IPS-20b (cell line): ENCODE measurements around the gene OR6M1.

Experiments used
- H3K27ac ChIP-seq: one replicate; pipeline ENCODE4 v1.5.1; 2013; ENCODE audit warnings: low read length
- H3K27me3 ChIP-seq: 2 replicates; pipeline ENCODE4 v1.6.1; 2013; ENCODE audit warnings: mild to moderate bottlenecking, low read length, inconsistent platforms; ENCODE audit not compliant: insufficient read depth
- H3K36me3 ChIP-seq: 2 replicates; pipeline ENCODE4 v1.6.1; 2013; ENCODE audit warnings: low read depth, mild to moderate bottlenecking, inconsistent platforms, low read length, moderate library complexity; ENCODE audit not compliant: insufficient read depth
- H3K4me1 ChIP-seq: 2 replicates; pipeline ENCODE4 v1.6.1; 2013; ENCODE audit warnings: mild to moderate bottlenecking, control low read depth, inconsistent platforms, low read length, moderate library complexity; ENCODE audit not compliant: insufficient read depth
- H3K4me3 ChIP-seq: 2 replicates; pipeline ENCODE4 v1.5.1; 2013; ENCODE audit warnings: mild to moderate bottlenecking, low read length, inconsistent platforms
- H3K9ac ChIP-seq: 2 replicates; pipeline ENCODE4 v1.6.1; 2013; ENCODE audit warnings: low read depth, mild to moderate bottlenecking, inconsistent platforms, low read length, moderate library complexity
- H3K9me3 ChIP-seq: 2 replicates; pipeline ENCODE4 v1.6.1; 2013; ENCODE audit warnings: mild to moderate bottlenecking, low read depth, low read length, inconsistent platforms; ENCODE audit not compliant: insufficient read depth

Gene OR6M1

DNA sequence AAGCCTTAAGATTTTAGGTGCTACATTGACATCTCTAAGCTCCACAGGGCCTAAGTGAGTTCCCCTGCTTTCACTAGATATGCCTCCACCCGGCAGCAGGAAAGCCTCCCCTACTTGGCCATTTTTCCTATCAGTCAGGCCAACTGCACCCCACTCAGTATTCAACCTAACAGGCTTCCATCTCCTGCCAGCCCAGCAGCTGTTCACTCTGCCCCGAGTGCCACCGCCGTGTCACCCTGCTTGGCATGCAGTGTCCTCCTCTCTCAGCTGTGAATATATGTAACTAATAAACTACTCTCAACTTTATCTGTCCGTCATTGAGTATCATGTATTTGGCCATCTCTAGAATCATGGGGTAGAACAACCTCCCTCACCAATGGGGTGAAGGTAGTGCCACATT, 9.0 kb upstream of the OR6M1 start:
- Histone ChIP-seq H3K9ac (no peak overlapping the region), H3K27me3 (no peaks in the 10 kb centered on the region), H3K4me1 (no peaks in the 10 kb centered on the region), H3K36me3 (no peaks in the 10 kb centered on the region), H3K9me3 (no peaks in the 10 kb centered on the region), H3K4me3 (no peak overlapping the region), H3K27ac (no peak overlapping the region)

DNA sequence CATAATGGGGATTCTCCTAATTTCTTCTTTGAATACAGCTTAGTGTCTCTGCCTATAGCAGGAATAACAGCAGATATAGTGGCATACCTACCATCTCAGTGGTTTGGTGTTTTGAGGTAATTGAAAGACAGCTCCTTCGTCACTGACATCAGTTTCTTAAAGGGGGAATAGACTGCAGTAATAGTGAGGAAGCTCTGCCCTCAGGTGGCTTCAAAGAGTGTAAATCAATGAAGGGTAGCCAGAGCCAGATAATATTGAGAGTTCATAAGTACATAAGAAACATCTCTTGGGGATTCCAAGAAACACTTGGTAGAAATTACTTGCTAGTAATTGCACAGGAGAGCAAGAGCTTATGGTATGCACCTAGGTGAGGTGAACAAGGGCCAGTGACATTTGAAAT, 4.4 kb downstream of the OR6M1 start:
- Histone ChIP-seq H3K27ac (no peak overlapping the region), H3K27me3 (no peaks in the 10 kb centered on the region), H3K36me3 (no peaks in the 10 kb centered on the region), H3K9ac (no peak overlapping the region), H3K4me3 (no peak overlapping the region), H3K9me3 (no peaks in the 10 kb centered on the region), H3K4me1 (no peaks in the 10 kb centered on the region)

DNA sequence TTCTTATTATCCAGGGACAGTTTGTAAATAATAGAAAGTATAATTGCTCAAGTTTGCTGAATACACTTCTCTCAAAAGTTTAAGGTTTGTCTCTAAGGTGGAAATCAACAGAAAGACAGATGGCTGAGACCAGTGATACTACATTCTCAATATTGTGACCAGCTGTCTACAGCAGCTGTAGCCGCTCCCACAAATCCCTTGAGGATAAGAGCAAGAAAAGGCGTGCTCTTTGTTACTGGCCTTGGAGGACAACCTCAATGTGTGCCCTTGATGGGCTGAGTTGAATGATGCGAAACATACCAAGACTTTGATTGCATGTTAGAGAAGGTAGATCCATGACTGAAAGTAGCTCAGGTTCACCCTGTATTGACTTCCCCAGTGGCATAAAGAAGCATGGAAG, 6.1 kb downstream of the OR6M1 start:
- H3K4me1 ChIP-seq: no peaks in the 10 kb centered on the region
- H3K27ac ChIP-seq: no peak overlapping the region
- H3K27me3 ChIP-seq: no peaks in the 10 kb centered on the region
- peaks cover 2% of the 10 kb centered on the region; the same call in 1 of the 2 replicates for H3K9me3 ChIP-seq
- no peaks in the 10 kb centered on the region for H3K36me3 ChIP-seq
- H3K4me3 ChIP-seq: no peak overlapping the region
- no peak overlapping the region for H3K9ac ChIP-seq

DNA sequence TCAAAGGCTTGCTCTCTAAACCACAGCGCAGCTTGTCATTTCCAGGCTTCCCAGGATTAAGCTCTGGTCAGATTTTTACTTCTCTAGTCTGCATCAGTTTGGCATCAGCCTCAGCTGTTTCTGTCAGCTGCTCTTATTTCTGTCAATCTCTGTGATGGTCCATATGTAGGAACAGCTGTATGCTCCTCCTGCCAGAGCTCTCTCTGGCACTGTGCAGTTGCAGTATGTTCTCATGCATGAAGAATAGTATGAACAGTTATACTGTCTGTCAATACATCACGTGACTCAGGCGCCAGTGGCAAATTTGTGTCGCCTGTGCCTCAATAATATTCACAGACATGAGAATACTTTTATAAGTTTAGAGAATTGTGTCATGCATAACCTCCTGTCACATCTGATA, 6.7 kb downstream of the OR6M1 start:
- Histone ChIP-seq H3K4me1 (no peaks in the 10 kb centered on the region), H3K9me3 (peaks cover 2% of the 10 kb centered on the region; the same call in 1 of the 2 replicates), H3K9ac (no peak overlapping the region), H3K36me3 (no peaks in the 10 kb centered on the region), H3K27me3 (no peaks in the 10 kb centered on the region), H3K27ac (no peak overlapping the region), H3K4me3 (no peak overlapping the region)

DNA sequence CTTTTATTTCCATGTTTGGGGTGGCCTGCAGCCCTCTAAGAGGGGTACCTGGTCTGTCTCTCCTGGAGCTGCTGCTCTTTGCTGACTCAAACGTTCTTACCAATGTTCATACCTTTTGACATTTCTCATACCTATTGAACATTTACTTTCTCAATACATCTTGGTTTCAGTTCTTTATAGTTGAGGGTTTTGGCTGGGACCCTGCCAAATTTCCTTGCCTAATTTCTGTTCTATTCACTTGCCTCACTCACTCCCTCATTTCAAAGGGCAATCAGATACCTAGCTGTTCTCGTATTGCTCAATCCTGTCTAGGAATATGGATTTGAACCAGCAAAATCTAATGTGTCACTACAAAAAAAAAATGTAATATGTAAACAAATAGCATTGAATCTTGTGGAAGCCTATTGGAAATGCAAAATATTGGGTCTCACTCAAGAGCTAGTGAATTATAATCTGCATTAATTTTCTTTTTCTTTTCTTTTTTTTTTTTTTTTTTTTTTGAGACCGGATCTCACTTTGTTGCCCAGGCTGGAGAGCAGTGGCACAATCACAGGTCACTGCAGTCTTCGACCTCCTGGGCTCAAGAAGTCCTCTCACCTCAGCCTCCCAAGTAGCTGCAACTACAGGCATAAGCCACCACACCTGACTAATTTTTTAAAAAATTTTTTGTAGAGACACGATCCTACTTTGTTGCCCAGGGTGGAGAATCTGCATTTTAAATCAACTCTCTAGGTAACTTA, 7.5 kb downstream of the OR6M1 start:
- no peak overlapping the region for H3K27ac ChIP-seq
- H3K4me1 ChIP-seq: no peaks in the 10 kb centered on the region
- H3K4me3 ChIP-seq: no peak overlapping the region
- H3K9ac ChIP-seq: no peak overlapping the region
- no peaks in the 10 kb centered on the region for H3K27me3 ChIP-seq
- H3K36me3 ChIP-seq: no peaks in the 10 kb centered on the region
- H3K9me3 ChIP-seq: peaks cover 3% of the 10 kb centered on the region; the same call in 1 of the 2 replicates

DNA sequence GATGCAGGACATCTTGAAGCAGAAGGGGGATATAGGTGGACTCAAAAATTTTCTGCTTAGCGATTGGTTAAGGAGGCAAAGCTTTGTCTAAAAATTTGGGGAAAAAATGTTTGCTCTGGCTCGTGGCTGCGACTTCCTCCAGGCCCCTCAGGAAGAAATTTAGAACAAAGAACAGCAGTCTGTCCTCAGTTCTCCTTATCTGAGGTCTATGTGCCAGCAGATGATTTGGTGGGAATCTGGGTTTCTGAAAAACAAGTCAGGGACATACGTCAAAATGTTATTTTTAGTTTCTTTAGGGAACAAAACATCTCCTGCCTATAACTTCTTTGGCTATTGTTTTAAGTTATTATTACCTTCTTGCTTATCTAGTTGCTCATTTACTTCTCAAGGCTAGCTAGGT, 8.1 kb downstream of the OR6M1 start:
- peaks cover 9% of the 10 kb centered on the region; the same call in 1 of the 2 replicates for H3K9me3 ChIP-seq
- no peak overlapping the region for H3K9ac ChIP-seq
- H3K36me3 ChIP-seq: no peaks in the 10 kb centered on the region
- no peak overlapping the region for H3K27ac ChIP-seq
- no peaks in the 10 kb centered on the region for H3K27me3 ChIP-seq
- no peaks in the 10 kb centered on the region for H3K4me1 ChIP-seq
- H3K4me3 ChIP-seq: no peak overlapping the region

DNA sequence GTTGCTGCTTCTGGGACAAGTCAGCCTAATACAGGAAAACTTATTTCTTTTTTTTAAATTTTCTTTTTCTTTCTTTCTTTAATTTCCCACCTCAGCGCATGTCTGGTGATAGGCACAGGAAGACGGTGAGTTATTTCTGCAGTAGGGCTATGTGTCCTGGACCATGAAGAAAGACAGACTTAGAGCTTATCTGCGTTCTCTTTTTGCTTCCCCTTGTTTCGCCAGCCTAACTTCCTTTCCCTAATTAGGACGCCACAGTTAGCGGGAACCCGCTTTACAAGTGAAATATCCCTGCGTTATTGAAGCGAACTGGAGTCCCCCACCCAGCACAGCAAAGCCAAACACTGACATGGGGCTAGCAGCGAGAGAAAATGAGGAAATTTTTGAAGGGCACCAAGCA, 8.6 kb downstream of the OR6M1 start:
- no peaks in the 10 kb centered on the region for H3K27me3 ChIP-seq
- H3K27ac ChIP-seq: no peak overlapping the region
- H3K36me3 ChIP-seq: no peaks in the 10 kb centered on the region
- H3K9me3 ChIP-seq: peaks cover 15% of the 10 kb centered on the region; the same call in 1 of the 2 replicates
- no peak overlapping the region for H3K4me3 ChIP-seq
- no peaks in the 10 kb centered on the region for H3K4me1 ChIP-seq
- H3K9ac ChIP-seq: no peak overlapping the region

DNA sequence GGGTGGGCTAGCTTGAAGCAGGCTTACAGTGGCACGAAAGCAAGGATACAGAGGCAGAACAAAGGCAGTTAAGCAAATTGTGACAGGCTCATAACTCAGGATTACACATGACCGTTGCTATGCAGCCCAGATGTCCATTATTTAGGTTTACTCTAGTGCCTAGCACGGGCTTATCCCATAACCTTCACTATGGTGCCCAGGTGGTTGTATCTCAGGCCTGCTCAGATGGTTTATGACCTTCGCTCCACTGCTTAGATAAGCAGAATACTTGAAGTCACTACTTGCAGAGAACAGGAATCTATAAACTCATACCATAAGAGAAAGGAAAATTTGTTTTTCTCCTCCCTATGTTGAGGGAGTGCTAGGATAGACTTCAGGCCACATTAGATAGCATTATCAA, 9.0 kb downstream of the OR6M1 start:
- no peak overlapping the region for H3K27ac ChIP-seq
- H3K27me3 ChIP-seq: no peaks in the 10 kb centered on the region
- H3K9me3 ChIP-seq: peaks cover 19% of the 10 kb centered on the region; the same call in 1 of the 2 replicates
- no peak overlapping the region for H3K4me3 ChIP-seq
- H3K9ac ChIP-seq: no peak overlapping the region
- no peaks in the 10 kb centered on the region for H3K36me3 ChIP-seq
- no peaks in the 10 kb centered on the region for H3K4me1 ChIP-seq

DNA sequence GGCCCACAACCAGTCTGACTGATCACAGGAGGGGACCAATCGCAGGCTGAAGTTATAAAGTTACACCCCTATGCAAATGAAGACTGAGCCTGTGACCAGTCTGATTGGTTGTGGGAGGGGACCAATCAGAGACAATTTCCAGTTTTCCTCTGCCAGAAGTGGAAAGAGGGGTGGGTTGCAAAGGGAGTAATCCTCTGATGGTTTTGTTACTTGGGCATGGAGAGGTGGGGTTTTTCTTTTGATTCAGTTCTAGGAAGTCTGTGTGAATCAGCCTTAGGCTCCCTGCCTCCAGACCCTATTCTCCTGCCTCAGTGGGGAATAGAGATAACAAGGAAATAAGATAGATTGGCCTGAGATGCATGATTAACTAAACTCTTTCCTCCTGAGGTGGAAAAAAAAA, 9.9 kb downstream of the OR6M1 start:
- Histone ChIP-seq H3K27ac (no peak overlapping the region), H3K4me3 (no peak overlapping the region), H3K36me3 (no peaks in the 10 kb centered on the region), H3K4me1 (no peaks in the 10 kb centered on the region), H3K9me3 (peaks cover 27% of the 10 kb centered on the region), H3K27me3 (no peaks in the 10 kb centered on the region), H3K9ac (no peak overlapping the region)

DNA sequence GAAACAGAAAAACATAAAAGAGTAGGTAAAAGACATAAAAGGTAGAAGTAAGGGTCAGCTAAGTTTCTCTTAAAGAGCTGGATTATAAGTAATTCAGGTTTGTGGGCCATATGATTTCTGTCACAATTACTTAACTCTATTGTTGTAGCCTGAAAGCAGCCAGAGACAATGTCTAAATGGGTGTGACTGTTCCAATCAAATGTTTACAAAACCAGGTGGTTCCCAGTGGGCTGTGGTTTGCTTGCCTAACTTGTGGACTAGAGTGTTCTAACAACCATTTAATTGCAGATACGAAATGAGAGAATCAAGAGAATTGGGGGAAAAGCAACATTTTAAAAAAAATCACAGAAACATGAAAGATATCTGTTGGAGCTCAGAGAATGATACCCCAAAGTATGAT, 22.6 kb downstream of the OR6M1 start:
- Histone ChIP-seq H3K9ac (no peak overlapping the region), H3K9me3 (peaks cover 12% of the 10 kb centered on the region; the same call in 1 of the 2 replicates), H3K27me3 (no peaks in the 10 kb centered on the region), H3K27ac (no peak overlapping the region), H3K4me1 (peaks cover 18% of the 10 kb centered on the region; the same call in 1 of the 2 replicates), H3K4me3 (no peak overlapping the region), H3K36me3 (no peaks in the 10 kb centered on the region)

DNA sequence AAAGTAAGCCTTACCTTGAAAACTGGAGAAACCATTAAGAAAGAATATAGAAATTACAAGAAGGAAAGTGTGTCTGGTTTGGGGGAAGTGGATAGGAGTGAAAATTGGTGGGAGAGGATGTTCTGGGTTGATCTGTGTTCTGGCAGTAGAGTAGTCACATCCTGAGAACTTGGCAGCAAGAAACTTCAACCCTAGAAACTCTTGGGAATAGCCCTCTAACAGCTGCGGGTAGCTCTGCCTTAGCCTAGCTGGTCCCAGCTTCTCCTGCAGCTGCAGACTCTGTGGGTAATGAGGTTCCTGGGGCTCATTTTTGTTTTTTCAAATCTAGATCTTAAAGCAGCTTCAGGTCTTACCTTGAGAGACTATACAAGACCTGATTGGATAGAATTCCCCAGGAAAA, 27.6 kb downstream of the OR6M1 start:
- Histone ChIP-seq H3K27me3 (no peaks in the 10 kb centered on the region), H3K27ac (peak overlapping the region; percentile 49), H3K9me3 (0 out of 2 replicates have a peak, but pooled peaks cover 2% of the 10 kb centered on the region), H3K4me1 (peaks cover 55% of the 10 kb centered on the region; the same call in 1 of the 2 replicates), H3K4me3 (no peak overlapping the region), H3K36me3 (no peaks in the 10 kb centered on the region), H3K9ac (no peak overlapping the region)
